Naive B cell (primary cell): ENCODE measurements around the gene DLX4. TPM values are rescaled to one million over a fixed set of nuclear protein-coding genes. Genes with fewer than 3 reads are reported as not detected.

Experiments
- ATAC-seq, 2 donors: fragments of 150-1000 bp; cut with Tn5 transposase; 2 replicates each; pipeline ENCODE4 v1.10.0; 2021; ENCODE audit warnings: low read depth in 2 of 2, mild to moderate bottlenecking in 2 of 2, moderate library complexity in 2 of 2
- DNase-seq: peaks from one replicate; pipeline ENCODE4 v3.0.0; 2022
- H3K27ac Mint-ChIP-seq, 6 donors: one replicate each; pipeline ENCODE4 v1.8.0; 2020 to 2022; ENCODE audit warnings: mild to moderate bottlenecking in 6 of 6, mixed read lengths in 6 of 6, moderate library complexity in 5 of 6, inconsistent platforms in 2 of 6
- H3K27me3 Mint-ChIP-seq, 3 donors: one replicate each; pipeline ENCODE4 v1.8.0; 2021 to 2022; ENCODE audit warnings: mixed read lengths in 3 of 3, mild to moderate bottlenecking in 1 of 3
- H3K36me3 Mint-ChIP-seq, 2 donors: one replicate each; pipeline ENCODE4 v1.8.0; 2020 to 2022; ENCODE audit warnings: mixed read lengths in 2 of 2, inconsistent platforms in 1 of 2, mild to moderate bottlenecking in 1 of 2
- H3K4me1 Mint-ChIP-seq, 3 donors: one replicate each; pipeline ENCODE4 v1.8.0; 2020 to 2022; ENCODE audit warnings: mixed read lengths in 3 of 3, inconsistent platforms in 1 of 3, mild to moderate bottlenecking in 1 of 3, moderate library complexity in 1 of 3
- H3K4me3 Mint-ChIP-seq, 8 donors: one replicate each; pipeline ENCODE4 v1.8.0; 2020 to 2022; ENCODE audit warnings: mild to moderate bottlenecking in 8 of 8, mixed read lengths in 8 of 8, moderate library complexity in 8 of 8, inconsistent platforms in 2 of 8
- H3K9me3 Mint-ChIP-seq, 7 donors: one replicate each; pipeline ENCODE4 v1.8.0; 2020 to 2022; ENCODE audit warnings: mixed read lengths in 7 of 7, mild to moderate bottlenecking in 5 of 7, inconsistent platforms in 2 of 7, moderate library complexity in 1 of 7
- polyA plus RNA-seq, 6 donors: library from polyadenylated mRNA; unstranded; fragments of 300-500 nt; fragmentation: Illumina TruSeq; gene quantifications; one replicate each; pipeline ENCODE4 v1.2.3, GENCODE V29; 2021; ENCODE audit warnings: low read depth in 6 of 6

Gene DLX4
- polyA plus RNA-seq, 6 donors from 2014 or later = 0.18 to 0.22 (median 0.21) TPM; not detected in 3

DNA sequence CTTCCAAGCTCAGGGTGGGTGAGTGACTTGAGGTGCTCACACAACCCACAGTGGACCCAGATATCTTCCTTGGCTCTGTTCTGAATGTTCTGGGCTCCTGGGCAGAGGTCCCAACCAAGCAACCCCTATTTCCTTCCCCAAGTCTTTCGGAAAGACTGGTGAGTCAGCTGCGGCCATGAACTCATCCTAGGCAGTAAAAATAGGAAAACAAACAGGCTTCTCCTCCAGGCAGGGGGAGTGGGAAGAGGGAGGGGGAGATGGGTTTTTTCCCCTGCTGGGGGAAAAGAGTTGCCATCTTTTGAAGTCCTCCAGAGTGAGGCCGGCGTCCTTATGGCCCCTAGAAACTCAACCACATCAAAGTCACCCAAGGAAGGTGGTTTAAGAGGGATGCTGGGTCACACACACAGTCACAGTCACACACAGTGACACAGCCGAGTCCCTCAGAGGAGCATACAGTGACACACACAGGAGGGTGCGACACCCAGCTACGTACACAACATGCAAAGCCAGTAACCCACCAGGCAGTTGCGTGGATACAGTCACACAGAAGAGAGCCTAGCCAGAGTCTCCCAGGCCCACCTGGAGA is 16.0 kb upstream of the DLX4 start:
- ATAC-seq (no peak), DNase-seq (no peak)
- H3K9me3 Mint-ChIP-seq = peaks cover 0 to 2% (median 0%) of the 10 kb centered on the region in 7 donors
- H3K4me3 Mint-ChIP-seq = no peak overlapping the region
- no peaks in the 10 kb centered on the region for H3K4me1 Mint-ChIP-seq
- peaks cover 52 to 79% (median 67%) of the 10 kb centered on the region in 3 donors for H3K27me3 Mint-ChIP-seq
- H3K36me3 Mint-ChIP-seq = no peaks in the 10 kb centered on the region
- H3K27ac Mint-ChIP-seq = no peak overlapping the region

- H3K27ac Mint-ChIP-seq = no peak overlapping the region
- no peaks in the 10 kb centered on the region for H3K9me3 Mint-ChIP-seq
- no peaks in the 10 kb centered on the region for H3K4me1 Mint-ChIP-seq
- peak overlapping the region in 1 of 8 donors; percentile 10 for H3K4me3 Mint-ChIP-seq
- peaks cover 44 to 73% (median 55%) of the 10 kb centered on the region in 3 donors for H3K27me3 Mint-ChIP-seq
- H3K36me3 Mint-ChIP-seq = no peaks in the 10 kb centered on the region
- ATAC-seq = no peak
- no peak for DNase-seq
Measured at GRCh38 chr17:49955157-49955556, 13.8 kb upstream of the DLX4 start.

GRCh38 chr17:49956780-49957179 is 12.2 kb upstream of the DLX4 start:
- Mint-ChIP-seq H3K9me3 (no peaks in the 10 kb centered on the region), H3K4me3 (no peak overlapping the region), H3K27me3 (peaks cover 51 to 68% (median 53%) of the 10 kb centered on the region in 3 donors), H3K36me3 (no peaks in the 10 kb centered on the region), H3K27ac (no peak overlapping the region), H3K4me1 (no peaks in the 10 kb centered on the region)
- no peak for DNase-seq
- ATAC-seq = no peak

GRCh38 chr17:49957350-49957749 is 11.6 kb upstream of the DLX4 start:
- Mint-ChIP-seq H3K4me3 (no peak overlapping the region), H3K9me3 (no peaks in the 10 kb centered on the region), H3K27me3 (peaks cover 49 to 68% (median 52%) of the 10 kb centered on the region in 3 donors), H3K36me3 (no peaks in the 10 kb centered on the region), H3K27ac (no peak overlapping the region), H3K4me1 (no peaks in the 10 kb centered on the region)
- DNase-seq = no peak
- ATAC-seq = no peak

GRCh38 chr17:49958723-49959122 is 10.3 kb upstream of the DLX4 start:
- Mint-ChIP-seq H3K36me3 (peaks cover 0 to 5% of the 10 kb centered on the region in 2 donors), H3K9me3 (peaks cover 0 to 6% (median 0%) of the 10 kb centered on the region in 7 donors), H3K27me3 (peaks cover 46 to 68% (median 52%) of the 10 kb centered on the region in 3 donors), H3K4me1 (peaks cover 6 to 7% (median 7%) of the 10 kb centered on the region in 3 donors), H3K4me3 (no peak overlapping the region), H3K27ac (no peak overlapping the region)
- DNase-seq = no peak
- ATAC-seq = no peak

GRCh38 chr17:49959183-49959935 is 9.6 kb upstream of the DLX4 start:
- ATAC-seq (no peak), DNase-seq (no peak)
- Mint-ChIP-seq H3K27me3 (peaks cover 44 to 68% (median 52%) of the 10 kb centered on the region in 3 donors), H3K4me1 (peaks cover 10 to 13% (median 13%) of the 10 kb centered on the region in 3 donors), H3K27ac (no peak overlapping the region), H3K9me3 (peaks cover 0 to 9% (median 2%) of the 10 kb centered on the region in 7 donors), H3K4me3 (no peak overlapping the region), H3K36me3 (peaks cover 0 to 12% of the 10 kb centered on the region in 2 donors)

DNA sequence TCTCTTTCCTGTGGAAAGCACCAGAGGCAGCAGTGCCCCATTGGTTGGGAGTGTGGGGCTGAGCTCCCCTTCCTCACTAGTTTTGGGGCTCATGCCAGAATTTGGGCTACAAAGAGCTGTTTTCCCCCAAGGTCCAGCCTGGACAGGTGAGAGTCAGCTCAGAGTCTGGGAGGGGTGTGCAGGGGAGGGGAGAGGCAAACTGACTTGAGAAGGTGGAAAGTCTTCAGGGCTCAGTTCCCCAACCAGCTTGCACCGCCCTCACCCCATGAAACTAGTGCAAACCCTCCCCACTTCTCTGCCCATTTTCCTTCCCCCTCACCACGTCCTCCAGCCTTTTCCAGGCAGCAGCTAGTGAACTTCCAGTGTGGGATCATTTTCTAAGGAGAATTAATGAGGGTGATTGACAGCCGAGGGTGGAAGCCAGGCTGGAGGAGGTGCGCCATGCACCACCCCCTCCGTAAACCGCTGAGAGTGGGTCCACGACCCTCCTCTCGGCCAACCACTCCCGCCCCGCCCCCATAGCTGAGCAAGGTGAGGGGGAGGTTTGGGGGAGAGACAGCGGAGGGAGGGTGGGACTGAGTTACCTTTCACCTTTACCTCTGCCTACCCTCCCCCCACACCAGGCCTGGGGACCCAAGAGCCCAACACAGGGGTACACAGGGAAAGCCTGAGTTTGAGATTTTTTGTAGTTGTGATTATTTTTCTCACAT is 6.2 kb upstream of the DLX4 start:
- peaks cover 0 to 15% (median 8%) of the 10 kb centered on the region in 7 donors for H3K9me3 Mint-ChIP-seq
- peaks cover 29 to 33% (median 29%) of the 10 kb centered on the region in 3 donors for H3K4me1 Mint-ChIP-seq
- DNase-seq (no peak), ATAC-seq (no peak)
- peak overlapping the region in 2 of 8 donors; percentile 5 to 72 for H3K4me3 Mint-ChIP-seq
- peak overlapping the region in 2 of 6 donors; percentile 51 to 53 for H3K27ac Mint-ChIP-seq
- H3K27me3 Mint-ChIP-seq = peaks cover 60 to 83% (median 78%) of the 10 kb centered on the region in 3 donors
- peaks cover 0 to 21% of the 10 kb centered on the region in 2 donors for H3K36me3 Mint-ChIP-seq

DNA sequence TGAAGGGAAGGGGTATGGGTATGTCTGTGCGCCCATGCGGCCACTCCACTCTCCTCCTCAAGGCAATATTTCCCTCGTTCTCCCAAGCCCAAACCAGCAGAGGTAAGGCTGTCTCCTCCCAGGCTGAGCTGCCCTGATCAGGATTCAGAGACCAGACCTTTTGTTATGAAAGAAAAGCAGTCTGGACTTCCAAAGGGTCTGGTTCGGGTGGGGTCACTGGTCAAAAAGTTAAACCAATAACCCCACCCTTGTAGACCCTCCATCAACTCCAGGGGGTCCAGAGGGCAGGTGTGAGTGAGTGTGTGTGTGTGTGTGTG is 5.7 kb upstream of the DLX4 start:
- Mint-ChIP-seq H3K4me1 (peaks cover 29 to 34% (median 33%) of the 10 kb centered on the region in 3 donors), H3K36me3 (peaks cover 0 to 23% of the 10 kb centered on the region in 2 donors), H3K9me3 (peaks cover 0 to 15% (median 8%) of the 10 kb centered on the region in 7 donors), H3K27me3 (peaks cover 65 to 88% (median 80%) of the 10 kb centered on the region in 3 donors), H3K27ac (peak overlapping the region in 4 of 6 donors; percentile 51 to 92 (median 60)), H3K4me3 (peak overlapping the region in 5 of 8 donors; percentile 41 to 76 (median 54))
- DNase-seq = no peak
- no peak for ATAC-seq

- peak overlapping the region in 5 of 6 donors; percentile 32 to 95 (median 89) for H3K27ac Mint-ChIP-seq
- ATAC-seq (no peak), DNase-seq (no peak)
- H3K4me1 Mint-ChIP-seq = peaks cover 29 to 35% (median 33%) of the 10 kb centered on the region in 3 donors
- H3K36me3 Mint-ChIP-seq = peaks cover 0 to 23% of the 10 kb centered on the region in 2 donors
- H3K4me3 Mint-ChIP-seq = peak overlapping the region in 7 of 8 donors; percentile 44 to 79 (median 70)
- H3K27me3 Mint-ChIP-seq = peaks cover 66 to 90% (median 80%) of the 10 kb centered on the region in 3 donors
- H3K9me3 Mint-ChIP-seq = peaks cover 0 to 15% (median 8%) of the 10 kb centered on the region in 7 donors
Measured at GRCh38 chr17:49963626-49964302, 5.2 kb upstream of the DLX4 start.

DNA sequence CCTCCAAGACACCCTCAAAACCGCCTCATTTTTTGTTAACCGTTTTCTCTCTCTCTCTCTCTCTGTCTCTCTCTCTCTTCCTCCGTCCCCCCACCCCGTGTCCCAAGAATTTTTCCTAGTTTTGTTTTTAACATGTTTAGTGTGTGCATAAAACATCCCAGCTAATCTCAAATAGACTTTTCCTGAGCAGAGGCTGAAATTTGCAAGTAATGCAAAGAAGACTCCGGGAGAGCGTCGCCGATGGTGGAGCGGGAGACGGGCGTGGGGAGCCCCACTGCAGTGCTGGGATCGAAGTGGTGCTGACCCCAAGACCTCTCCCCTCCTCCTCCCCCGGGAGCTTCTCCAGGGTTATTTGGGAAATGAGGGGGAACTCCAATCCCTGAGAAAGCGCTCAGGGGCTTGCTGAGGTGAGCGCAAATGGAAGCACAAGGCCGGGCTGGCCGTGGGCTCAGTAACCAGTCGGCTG is 4.7 kb upstream of the DLX4 start:
- H3K27ac Mint-ChIP-seq = peak overlapping the region in 2 of 6 donors; percentile 89 to 95
- H3K4me1 Mint-ChIP-seq = peaks cover 31 to 39% (median 37%) of the 10 kb centered on the region in 3 donors
- H3K27me3 Mint-ChIP-seq = peaks cover 68 to 92% (median 83%) of the 10 kb centered on the region in 3 donors
- peaks cover 0 to 15% (median 8%) of the 10 kb centered on the region in 7 donors for H3K9me3 Mint-ChIP-seq
- peaks cover 0 to 23% of the 10 kb centered on the region in 2 donors for H3K36me3 Mint-ChIP-seq
- ATAC-seq (no peak), DNase-seq (no peak)
- peak overlapping the region in 6 of 8 donors; percentile 54 to 79 (median 70) for H3K4me3 Mint-ChIP-seq

DNA sequence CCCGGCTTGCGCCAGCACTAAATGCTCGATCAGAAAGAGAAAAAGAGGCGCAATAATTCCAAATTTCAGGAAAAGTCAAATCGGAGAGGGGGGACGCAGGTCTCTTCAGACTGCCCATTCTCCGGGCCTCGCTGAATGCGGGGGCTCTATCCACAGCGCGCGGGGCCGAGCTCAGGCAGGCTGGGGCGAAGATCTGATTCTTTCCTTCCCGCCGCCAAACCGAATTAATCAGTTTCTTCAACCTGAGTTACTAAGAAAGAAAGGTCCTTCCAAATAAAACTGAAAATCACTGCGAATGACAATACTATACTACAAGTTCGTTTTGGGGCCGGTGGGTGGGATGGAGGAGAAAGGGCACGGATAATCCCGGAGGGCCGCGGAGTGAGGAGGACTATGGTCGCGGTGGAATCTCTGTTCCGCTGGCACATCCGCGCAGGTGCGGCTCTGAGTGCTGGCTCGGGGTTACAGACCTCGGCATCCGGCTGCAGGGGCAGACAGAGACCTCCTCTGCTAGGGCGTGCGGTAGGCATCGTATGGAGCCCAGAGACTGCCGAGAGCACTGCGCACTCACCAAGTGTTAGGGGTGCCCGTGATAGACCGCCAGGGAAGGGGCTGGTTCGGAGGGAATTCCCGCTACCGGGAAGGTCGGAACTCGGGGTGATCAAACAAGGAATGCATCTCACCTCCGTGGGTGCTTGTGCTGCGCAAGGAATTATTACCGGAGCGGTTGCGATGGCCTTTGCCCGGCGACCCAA is 4.0 kb upstream of the DLX4 start:
- Mint-ChIP-seq H3K4me3 (peak overlapping the region; percentile 26 to 87 (median 72)), H3K27me3 (peaks cover 70 to 92% (median 83%) of the 10 kb centered on the region in 3 donors), H3K36me3 (peaks cover 0 to 23% of the 10 kb centered on the region in 2 donors), H3K27ac (peak overlapping the region in 2 of 6 donors; percentile 21 to 95), H3K9me3 (peaks cover 0 to 15% (median 8%) of the 10 kb centered on the region in 7 donors), H3K4me1 (peaks cover 34 to 45% (median 40%) of the 10 kb centered on the region in 3 donors)
- no peak for DNase-seq
- ATAC-seq = peak in 1 of 2 donors; percentile 11

DNA sequence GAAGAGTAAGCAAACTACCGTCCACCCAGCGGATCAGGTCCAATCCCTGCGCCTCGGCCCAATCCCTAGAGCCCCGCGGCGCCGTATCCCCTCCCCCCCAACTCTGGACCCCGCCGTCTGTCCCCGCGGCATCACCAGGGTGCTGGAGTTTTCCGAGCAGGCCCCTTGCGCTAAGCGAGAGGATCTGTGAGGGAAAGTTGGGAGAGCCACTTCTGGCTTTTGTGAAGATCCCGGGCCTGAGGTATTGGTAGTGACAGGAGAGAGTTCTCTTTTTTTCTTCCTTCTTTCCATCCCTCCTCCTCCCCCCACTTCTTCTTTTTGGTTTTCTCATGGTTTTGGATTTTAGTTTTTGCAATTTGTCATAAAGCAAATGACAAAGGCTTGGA is 3.5 kb upstream of the DLX4 start:
- ATAC-seq = no peak

More for the DNA sequence above, 3.5 kb upstream of the DLX4 start:
- peaks cover 0 to 15% (median 8%) of the 10 kb centered on the region in 7 donors for H3K9me3 Mint-ChIP-seq
- peaks cover 0 to 23% of the 10 kb centered on the region in 2 donors for H3K36me3 Mint-ChIP-seq
- H3K4me3 Mint-ChIP-seq = peak overlapping the region in 7 of 8 donors; percentile 17 to 79 (median 54)
- peaks cover 40 to 51% (median 41%) of the 10 kb centered on the region in 3 donors for H3K4me1 Mint-ChIP-seq
- peaks cover 76 to 96% (median 87%) of the 10 kb centered on the region in 3 donors for H3K27me3 Mint-ChIP-seq
- H3K27ac Mint-ChIP-seq = peak overlapping the region in 3 of 6 donors; percentile 14 to 95 (median 56)
- no peak for DNase-seq
